ENCODE measurements around the gene USP49. TPM values are rescaled to one million over a fixed set of nuclear protein-coding genes. Genes with fewer than 3 reads are reported as not detected.

Gene USP49
- total RNA-seq, 1 experiment from 2014 or later = 18.5 TPM

GRCh38 chr6:41942067-41942851, 47.1 kb upstream of the USP49 start:
- H3K4me1 ChIP-seq = peaks cover 17% of the 10 kb centered on the region
- no peaks in the 10 kb centered on the region for H3K9me3 Mint-ChIP-seq (ENCODE audit: unreplicated experiment)
- no peaks in the 10 kb centered on the region for H3K27me3 ChIP-seq (replicated peaks; ENCODE audit: control insufficient read depth, insufficient read depth, low read length)
- peaks cover 17% of the 10 kb centered on the region for H3K4me1 Mint-ChIP-seq (ENCODE audit: low read depth, unreplicated experiment)
- H3K27me3 Mint-ChIP-seq (ENCODE audit: insufficient read depth, unreplicated experiment) = no peaks in the 10 kb centered on the region
- no peak for TF ChIP-seq CTCF (IDR thresholded peaks at IDR 0.05; ENCODE audit: insufficient read depth in 1 of 2, low read depth in 1 of 2, low read length in 1 of 2, severe bottlenecking in 1 of 2, unreplicated experiment in 1 of 2)
- H3K36me3 ChIP-seq (ENCODE audit: control insufficient read depth, insufficient read depth, low read length) = no peaks in the 10 kb centered on the region; the same call in 1 of the 2 replicates
- peak overlapping the region; percentile 94 for H3K4me3 ChIP-seq (ENCODE audit: low read depth, low read length)
- intact Hi-C loops (cut with micrococcal nuclease; ENCODE audit: unreplicated experiment) = no loop called here
- DNase-seq = no peak
- no peaks in the 10 kb centered on the region for H3K9me3 ChIP-seq
- CTCF ChIA-PET = interaction anchor here (0.5 to 4.0 kb wide), 6 partner anchors 21 to 141 kb away, joined by 3 to 18 read pairs (median 6); partner anchors contain the start of gene MED20
- peak overlapping the region; percentile 80 for H3K4me3 Mint-ChIP-seq (ENCODE audit: unreplicated experiment)
- POLR2A ChIA-PET = interaction anchor here (0.7 to 1.6 kb wide), 2 partner anchors 21 to 25 kb away, joined by 3 to 8 read pairs; partner anchors contain the start of genes BYSL and MED20
- H3K27ac Mint-ChIP-seq (ENCODE audit: unreplicated experiment) = peak overlapping the region; percentile 24
- peaks cover 11% of the 10 kb centered on the region for H3K36me3 Mint-ChIP-seq (ENCODE audit: insufficient read depth, unreplicated experiment)
- BruUV-seq (replicated peaks) = TSS peak; percentile 84

GRCh38 chr6:41941280-41942066, 46.3 kb upstream of the USP49 start, which contains the start of gene CCND3:
CCND3 (minus strand) TSS chr6:41941808; CDS start chr6:41941649, 159 bp downstream.
- Mint-ChIP-seq H3K36me3 (ENCODE audit: insufficient read depth, unreplicated experiment) (peaks cover 17% of the 10 kb centered on the region), H3K27me3 (ENCODE audit: insufficient read depth, unreplicated experiment) (no peaks in the 10 kb centered on the region), H3K4me1 (ENCODE audit: low read depth, unreplicated experiment) (peaks cover 17% of the 10 kb centered on the region), H3K4me3 (ENCODE audit: unreplicated experiment) (peak within 1 kb of the TSS; percentile 80), H3K9me3 (ENCODE audit: unreplicated experiment) (no peaks in the 10 kb centered on the region), H3K27ac (ENCODE audit: unreplicated experiment) (peak within 1 kb of the TSS; percentile 86)
- BruUV-seq (replicated peaks) = no TSS peak
- TF ChIP-seq CTCF (IDR thresholded peaks at IDR 0.05; ENCODE audit: insufficient read depth in 1 of 2, low read depth in 1 of 2, low read length in 1 of 2, severe bottlenecking in 1 of 2, unreplicated experiment in 1 of 2) = no peak
- ChIA-PET POLR2A (interaction anchor here (0.7 to 1.6 kb wide), 2 partner anchors 21 to 26 kb away, joined by 3 to 8 read pairs; partner anchors contain the start of genes BYSL and MED20), CTCF (interaction anchor here (0.8 to 4.0 kb wide), 4 partner anchors 20 to 140 kb away, joined by 3 to 18 read pairs (median 8); partner anchors contain the start of gene MED20)
- H3K27me3 ChIP-seq (replicated peaks; ENCODE audit: control insufficient read depth, insufficient read depth, low read length) = no peaks in the 10 kb centered on the region
- H3K4me3 ChIP-seq (ENCODE audit: low read depth, low read length) = peak within 1 kb of the TSS; percentile 94
- intact Hi-C loops (cut with micrococcal nuclease; ENCODE audit: unreplicated experiment) = loop anchor here (1.0 to 2.0 kb wide), 2 partner anchors 21 to 103 kb away; partner anchors contain the start of genes BYSL and MED20
- peaks cover 2% of the 10 kb centered on the region for H3K36me3 ChIP-seq (ENCODE audit: control insufficient read depth, insufficient read depth, low read length)
- no peaks in the 10 kb centered on the region for H3K9me3 ChIP-seq
- H3K4me1 ChIP-seq = peaks cover 17% of the 10 kb centered on the region
- peak; percentile 90 to 93 for DNase-seq

Data from Caco-2 (cell line).